GM19438 (cell line): ENCODE results near the gene CLCA4.
"Not testable (repeated sequence)": the region's sequence is repeated elsewhere in the genome, so short reads cannot be mapped to it uniquely, and the experiment has no call there.

Experiments
- ATAC-seq: cut with Tn5 transposase; IDR thresholded peaks from one replicate; pipeline ENCODE4 v1.9.1; 2021; ENCODE audit warnings: low read depth; ENCODE audit not compliant: unreplicated experiment

The CLCA4 gene

GRCh38 chr1:86596741-86597290, 49.9 kb downstream of the CLCA4 start:
- ATAC-seq: no peak

DNA sequence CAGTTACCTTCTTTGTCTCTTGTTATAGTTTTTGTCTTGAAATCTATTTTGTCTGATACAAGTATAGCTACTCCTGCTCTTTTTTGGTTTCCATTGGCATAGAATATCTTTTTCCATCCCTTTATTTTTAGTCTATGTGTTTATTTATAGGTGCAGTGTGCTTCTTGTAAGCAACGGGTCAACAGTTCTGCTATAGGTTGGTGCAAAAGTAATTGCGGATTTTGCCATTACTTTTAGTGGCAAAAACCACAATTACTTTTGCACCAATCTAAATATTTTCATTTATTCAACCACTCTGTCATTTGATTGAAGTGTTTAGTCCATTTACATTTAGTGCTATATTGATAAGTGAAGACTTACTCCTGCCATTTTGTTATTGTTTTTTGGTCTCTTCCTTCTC, 59.2 kb downstream of the CLCA4 start:
- ATAC-seq: not testable (repeated sequence)

DNA sequence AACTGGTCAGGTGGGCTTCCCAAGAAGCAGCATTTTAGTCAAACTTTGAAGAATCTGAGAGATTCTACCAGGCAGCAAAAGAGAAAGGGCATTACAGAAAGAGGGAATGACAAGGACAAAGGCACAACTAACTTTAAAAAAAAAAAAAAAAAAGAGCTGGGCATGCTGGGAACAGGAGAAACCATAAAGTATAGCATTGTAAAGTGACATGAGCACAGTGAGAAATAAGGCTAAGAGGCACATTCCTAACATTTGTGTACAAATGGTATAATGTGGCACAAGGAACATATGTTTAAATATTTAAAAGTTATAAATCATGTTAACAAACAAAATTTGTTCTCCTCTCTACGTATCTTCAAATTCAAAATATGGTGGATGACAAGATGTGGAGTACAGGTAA, 69.6 kb downstream of the CLCA4 start:
- no peak for ATAC-seq

DNA sequence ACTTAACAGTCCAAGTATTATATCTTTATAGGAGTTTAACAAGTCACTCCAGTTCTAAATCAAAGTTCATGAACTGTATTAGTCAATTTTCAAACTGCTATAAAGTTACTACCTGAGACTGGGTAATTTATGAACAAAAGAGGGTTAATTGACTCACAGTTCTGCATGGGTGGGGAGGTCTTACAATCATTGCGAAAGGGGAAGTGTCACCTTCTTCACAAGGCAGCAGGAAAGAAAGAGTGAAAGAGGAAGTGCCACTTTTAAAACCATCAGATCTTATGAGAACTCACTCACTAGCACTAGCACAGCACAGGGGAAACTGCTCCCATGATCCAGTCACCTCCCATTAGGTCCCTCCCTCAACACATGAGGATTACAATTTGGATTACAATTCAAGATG, 70.0 kb downstream of the CLCA4 start:
- ATAC-seq: peak; percentile 100

DNA sequence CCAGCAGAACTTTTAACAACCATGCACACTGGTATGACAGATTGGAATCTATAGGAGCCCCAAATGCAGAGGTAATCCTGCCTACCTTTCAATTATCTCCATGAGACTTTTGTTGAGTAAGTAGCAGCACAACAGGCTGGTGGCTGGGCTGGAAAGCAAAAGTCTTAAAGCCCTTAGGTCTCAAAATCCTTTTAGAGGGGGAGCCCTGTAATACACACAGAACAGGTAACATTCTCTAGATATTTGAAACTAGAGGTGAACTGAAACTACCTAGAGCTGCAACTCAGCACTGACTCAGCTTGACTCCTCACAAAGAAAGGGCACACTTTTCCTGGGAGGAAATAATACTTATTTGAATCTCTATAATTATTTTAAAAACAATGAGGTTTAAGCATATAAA, 71.5 kb downstream of the CLCA4 start:
- no peak for ATAC-seq

GRCh38 chr1:86619313-86619712, 72.4 kb downstream of the CLCA4 start:
- no peak for ATAC-seq

DNA sequence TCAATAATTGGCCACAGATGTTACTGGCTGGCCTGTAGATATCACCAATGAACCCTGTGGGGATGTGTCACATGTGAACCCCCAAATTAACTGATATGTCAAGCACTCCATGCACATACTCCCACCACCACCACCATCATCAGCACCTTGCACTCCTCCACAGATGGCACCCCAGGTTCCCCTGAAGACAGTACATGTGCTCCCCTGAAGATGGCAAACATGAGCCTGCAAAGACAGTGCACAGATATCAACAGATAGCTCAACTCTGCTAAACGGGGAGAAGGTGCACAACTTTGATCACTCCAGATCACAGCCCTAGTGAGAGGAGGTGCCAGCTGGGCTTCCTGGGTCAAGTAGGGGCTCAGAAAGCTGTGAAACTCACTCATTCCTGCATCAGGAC, 74.4 kb downstream of the CLCA4 start:
- no peak for ATAC-seq
